Motor neuron (in vitro differentiated cells): ENCODE results near the gene YWHAE. TPM values are rescaled to one million over a fixed set of nuclear protein-coding genes. Genes with fewer than 3 reads are reported as not detected.
A peak's percentile ranks its signal among the peaks of the same experiment; 100 is the strongest.

Experiments
- ATAC-seq, 8 experiments: fragments of 200-7000 bp; cut with Tn5 transposase; replicated peaks in 6 of 8; 2 replicates each; pipeline ENCODE4 v1.8.0; 2021; ENCODE audit warnings: mild to moderate bottlenecking in 8 of 8, moderate library complexity in 8 of 8
- H3K27ac ChIP-seq, 2 donors: fragments of 250-450 bp; sonication (Bioruptor Pico); 2 replicates each; pipeline ENCODE4 v1.9.0; 2021; ENCODE audit warnings: antibody characterized with exemption in 2 of 2, mild to moderate bottlenecking in 2 of 2, moderate library complexity in 1 of 2
- H3K4me1 ChIP-seq, 2 donors: fragments of 250-450 bp; sonication (Bioruptor Pico); replicated peaks in 1 of 2; 2 replicates each; pipeline ENCODE4 v1.6.1; 2021; ENCODE audit warnings: antibody characterized with exemption in 2 of 2, mild to moderate bottlenecking in 2 of 2, moderate library complexity in 1 of 2
- H3K4me3 ChIP-seq, 5 donors: fragments of 250-450 bp; sonication (Bioruptor Pico); 2 replicates each; pipeline ENCODE4 v1.9.0; 2021; ENCODE audit warnings: antibody characterized with exemption in 5 of 5, mild to moderate bottlenecking in 5 of 5, moderate library complexity in 4 of 5
- WGBS, 10 experiments: fragments of 450-650 bp; shearing (Covaris generic); methylation state at CpG; one replicate each; pipeline ENCODE4 v1.0.0; 2022; 5-methylcytosine and 5-hydroxymethylcytosine counted together
- in situ Hi-C, 9 experiments: fragments of 400-800 bp; cut with MboI; loops; one replicate each; pipeline ENCODE4 v1.15.0; 2021; ENCODE audit warnings: low sequenced_read_pairs in 9 of 9, low pct_unique_long_range_greater_than_20kb in 2 of 9; ENCODE audit not compliant: unreplicated experiment in 9 of 9
- total RNA-seq, 8 experiments: library from RNA; unstranded; fragments of 300-600 nt; gene quantifications; 2 replicates each; pipeline versions ENCODE4 v1.2.3 to v1.2.4, GENCODE V29; 2022

YWHAE gene
- total RNA-seq, 8 experiments from 2014 or later, result 240 to 720 (median 456) TPM

- Histone ChIP-seq H3K27ac (no peak overlapping the region), H3K4me3 (no peak overlapping the region), H3K4me1 (peaks cover 15 to 18% of the 10 kb centered on the region in 2 donors)
- in situ Hi-C loops, result no loop called here
- 60 to 100% (median 90%) methylated on average over 1 of the region's 5 CpGs; no CpG with 5 or more reads in 7 of the 10 experiments for WGBS, 10 experiments
- ATAC-seq, result no peak
These were observed 95.5 kb downstream of the YWHAE start for GRCh38 chr17:1304522-1304921.

- no peak overlapping the region for H3K27ac ChIP-seq
- no peak overlapping the region for H3K4me3 ChIP-seq
- 57 to 100% (median 81%) methylated on average over 1 to 7 of the region's 18 CpGs; no CpG with 5 or more reads in 5 of the 10 experiments for WGBS, 10 experiments
- ATAC-seq, result no peak
- in situ Hi-C loops, result no loop called here
- peaks cover 27 to 35% of the 10 kb centered on the region in 2 donors for H3K4me1 ChIP-seq
These were observed 97.3 kb downstream of the YWHAE start for GRCh38 chr17:1302761-1303160.

- H3K4me3 ChIP-seq, result no peak overlapping the region
- 60 to 93% (median 82%) methylated on average over 1 to 9 of the region's 14 CpGs; no CpG with 5 or more reads in 6 of the 10 experiments for WGBS, 10 experiments
- in situ Hi-C loops, result no loop called here
- no peak overlapping the region for H3K27ac ChIP-seq
- peaks cover 27 to 36% of the 10 kb centered on the region in 2 donors for H3K4me1 ChIP-seq
- no peak for ATAC-seq
These were observed 98.5 kb downstream of the YWHAE start for GRCh38 chr17:1301546-1301945.

GRCh38 chr17:1300371-1300905 lies 99.6 kb downstream of the YWHAE start:
- peak in 1 of 8 experiments; percentile 17 for ATAC-seq
- H3K4me1 ChIP-seq, result peaks cover 27 to 34% of the 10 kb centered on the region in 2 donors
- in situ Hi-C loops, result no loop called here
- H3K27ac ChIP-seq, result no peak overlapping the region
- 68 to 100% methylated on average over 2 to 3 of the region's 17 CpGs; no CpG with 5 or more reads in 8 of the 10 experiments for WGBS, 10 experiments
- no peak overlapping the region for H3K4me3 ChIP-seq

GRCh38 chr17:1299552-1300370 lies 100.3 kb downstream of the YWHAE start:
- H3K4me1 ChIP-seq, result peaks cover 22 to 30% of the 10 kb centered on the region in 2 donors
- H3K4me3 ChIP-seq, result no peak overlapping the region
- no peak overlapping the region for H3K27ac ChIP-seq
- ATAC-seq, result peak in 7 of 8 experiments; percentile 18 to 72 (median 67)
- in situ Hi-C loops, result no loop called here
- WGBS, 10 experiments, result 40 to 87% (median 42%) methylated on average over 1 to 3 of the region's 22 CpGs; no CpG with 5 or more reads in 7 of the 10 experiments

- Histone ChIP-seq H3K4me3 (no peak overlapping the region), H3K27ac (no peak overlapping the region), H3K4me1 (peaks cover 21 to 29% of the 10 kb centered on the region in 2 donors)
- in situ Hi-C loops, result no loop called here
- WGBS, 10 experiments, result 10 to 60% (median 17%) methylated on average over 2 to 10 of the region's 24 CpGs; no CpG with 5 or more reads in 7 of the 10 experiments
- peak; percentile 52 to 89 (median 82) for ATAC-seq
These were observed 101.4 kb downstream of the YWHAE start for GRCh38 chr17:1298606-1299005.

Other genes with a start within 250 kb of the YWHAE start
- gene ABR, start 220.2 kb downstream of the YWHAE start, total RNA-seq, result 10 to 100 TPM; 21.4 to 87.4 (median 33.1) TPM
- not detected for gene BHLHA9, start 129.8 kb downstream of the YWHAE start, total RNA-seq
- under 1 TPM in 7 of 8 experiments, not detected in 1; 0.09 to 0.57 (median 0.16) TPM for gene TRARG1, start 120.6 kb downstream of the YWHAE start, total RNA-seq
- gene CRK, start 56.0 kb upstream of the YWHAE start, total RNA-seq, result 10 to 100 TPM; 25.2 to 62.4 (median 40.1) TPM
- gene MYO1C, start 92.5 kb upstream of the YWHAE start, total RNA-seq, result 10 to 100 TPM in 4 of 8 experiments, 1 to 10 TPM in 4; 4.4 to 76.2 (median 16.8) TPM
- 10 to 100 TPM; 10.3 to 28.6 (median 16.2) TPM for gene INPP5K, start 116.4 kb upstream of the YWHAE start, total RNA-seq
- gene PITPNA, start 162.6 kb upstream of the YWHAE start, total RNA-seq, result 10 to 100 TPM; 22.5 to 52.1 (median 34.1) TPM
- 10 to 100 TPM in 6 of 8 experiments, 1 to 10 TPM in 2; 7.2 to 33.3 (median 25.2) TPM for gene SLC43A2, start 228.6 kb upstream of the YWHAE start, total RNA-seq
- 1 to 10 TPM in 1 of 8 experiments, under 1 TPM in 7; 0.22 to 2.4 (median 0.50) TPM for gene SCARF1, start 245.5 kb upstream of the YWHAE start, total RNA-seq
- gene RILP, start 249.6 kb upstream of the YWHAE start, total RNA-seq, result 1 to 10 TPM in 6 of 8 experiments, under 1 TPM in 2; 0.58 to 3.1 (median 1.6) TPM